Measurements from ENCODE around the gene LDB3.

- TF ChIP-seq, protein P1, sequence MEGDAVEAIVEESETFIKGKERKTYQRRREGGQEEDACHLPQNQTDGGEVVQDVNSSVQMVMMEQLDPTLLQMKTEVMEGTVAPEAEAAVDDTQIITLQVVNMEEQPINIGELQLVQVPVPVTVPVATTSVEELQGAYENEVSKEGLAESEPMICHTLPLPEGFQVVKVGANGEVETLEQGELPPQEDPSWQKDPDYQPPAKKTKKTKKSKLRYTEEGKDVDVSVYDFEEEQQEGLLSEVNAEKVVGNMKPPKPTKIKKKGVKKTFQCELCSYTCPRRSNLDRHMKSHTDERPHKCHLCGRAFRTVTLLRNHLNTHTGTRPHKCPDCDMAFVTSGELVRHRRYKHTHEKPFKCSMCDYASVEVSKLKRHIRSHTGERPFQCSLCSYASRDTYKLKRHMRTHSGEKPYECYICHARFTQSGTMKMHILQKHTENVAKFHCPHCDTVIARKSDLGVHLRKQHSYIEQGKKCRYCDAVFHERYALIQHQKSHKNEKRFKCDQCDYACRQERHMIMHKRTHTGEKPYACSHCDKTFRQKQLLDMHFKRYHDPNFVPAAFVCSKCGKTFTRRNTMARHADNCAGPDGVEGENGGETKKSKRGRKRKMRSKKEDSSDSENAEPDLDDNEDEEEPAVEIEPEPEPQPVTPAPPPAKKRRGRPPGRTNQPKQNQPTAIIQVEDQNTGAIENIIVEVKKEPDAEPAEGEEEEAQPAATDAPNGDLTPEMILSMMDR (conservative IDR thresholded peaks at IDR 0.05; ENCODE audit: low read depth, low read length): no peak
- TF ChIP-seq EZH2phosphoT487 (IDR thresholded peaks at IDR 0.05; ENCODE audit: borderline replicate concordance, low read length) (no peak), EZH2 (IDR thresholded peaks at IDR 0.05; ENCODE audit: low read length, unreplicated experiment) (no peak)
Observed at GRCh38 chr10:86769991-86770390, 101.7 kb downstream of the LDB3 start.
